Mesothelial cell of epicardium (in vitro differentiated cells): ENCODE data around the gene TMA7B. TPM values are rescaled to one million over a fixed set of nuclear protein-coding genes. Genes with fewer than 3 reads are reported as not detected.

Source experiments
- DNase-seq, 2 experiments: peaks; one replicate each; pipeline ENCODE4 v3.0.0; 2021; ENCODE audit warnings: low spot score in 2 of 2; ENCODE audit not compliant: unreplicated experiment in 2 of 2
- H3K27ac Mint-ChIP-seq: 2 replicates; pipeline ENCODE4 v1.8.0; 2021; ENCODE audit warnings: mixed read lengths
- H3K27me3 Mint-ChIP-seq: 2 replicates; pipeline ENCODE4 v1.8.0; 2021; ENCODE audit warnings: low read depth, mixed read lengths
- H3K36me3 Mint-ChIP-seq: 2 replicates; pipeline ENCODE4 v1.8.0; 2021; ENCODE audit warnings: mixed read lengths
- H3K4me1 Mint-ChIP-seq: 2 replicates; pipeline ENCODE4 v1.8.0; 2021; ENCODE audit warnings: mixed read lengths
- H3K4me3 Mint-ChIP-seq: 2 replicates; pipeline ENCODE4 v1.8.0; 2021; ENCODE audit warnings: mild to moderate bottlenecking, moderate library complexity, mixed read lengths
- H3K9me3 Mint-ChIP-seq: 2 replicates; pipeline ENCODE4 v1.8.0; 2021; ENCODE audit warnings: mixed read lengths
- total RNA-seq: library from RNA; stranded (reverse); gene quantifications from 3 replicates; pipeline ENCODE4 v1.2.1, GENCODE V29; 2021
- TF ChIP-seq, protein P1 (sequence below): fragments of 200-600 bp; sonication (generic); IDR thresholded peaks from one replicate; pipeline ENCODE4 v1.5.0; 2021; ENCODE audit warnings: antibody characterized with exemption; ENCODE audit not compliant: unreplicated experiment

The TMA7B gene
- total RNA-seq, 1 donor from 2014 or later, result not detected

GRCh38 chr22:39966470-39966869 lies 6.3 kb downstream of the TMA7B start:
- no peak overlapping the region for H3K27ac Mint-ChIP-seq
- peaks cover 22% of the 10 kb centered on the region for H3K27me3 Mint-ChIP-seq
- TF ChIP-seq, protein P1, sequence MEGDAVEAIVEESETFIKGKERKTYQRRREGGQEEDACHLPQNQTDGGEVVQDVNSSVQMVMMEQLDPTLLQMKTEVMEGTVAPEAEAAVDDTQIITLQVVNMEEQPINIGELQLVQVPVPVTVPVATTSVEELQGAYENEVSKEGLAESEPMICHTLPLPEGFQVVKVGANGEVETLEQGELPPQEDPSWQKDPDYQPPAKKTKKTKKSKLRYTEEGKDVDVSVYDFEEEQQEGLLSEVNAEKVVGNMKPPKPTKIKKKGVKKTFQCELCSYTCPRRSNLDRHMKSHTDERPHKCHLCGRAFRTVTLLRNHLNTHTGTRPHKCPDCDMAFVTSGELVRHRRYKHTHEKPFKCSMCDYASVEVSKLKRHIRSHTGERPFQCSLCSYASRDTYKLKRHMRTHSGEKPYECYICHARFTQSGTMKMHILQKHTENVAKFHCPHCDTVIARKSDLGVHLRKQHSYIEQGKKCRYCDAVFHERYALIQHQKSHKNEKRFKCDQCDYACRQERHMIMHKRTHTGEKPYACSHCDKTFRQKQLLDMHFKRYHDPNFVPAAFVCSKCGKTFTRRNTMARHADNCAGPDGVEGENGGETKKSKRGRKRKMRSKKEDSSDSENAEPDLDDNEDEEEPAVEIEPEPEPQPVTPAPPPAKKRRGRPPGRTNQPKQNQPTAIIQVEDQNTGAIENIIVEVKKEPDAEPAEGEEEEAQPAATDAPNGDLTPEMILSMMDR, result no peak
- DNase-seq, result no peak
- H3K36me3 Mint-ChIP-seq, result no peaks in the 10 kb centered on the region
- no peak overlapping the region for H3K4me3 Mint-ChIP-seq
- peaks cover 5% of the 10 kb centered on the region for H3K4me1 Mint-ChIP-seq
- H3K9me3 Mint-ChIP-seq, result no peaks in the 10 kb centered on the region

DNA sequence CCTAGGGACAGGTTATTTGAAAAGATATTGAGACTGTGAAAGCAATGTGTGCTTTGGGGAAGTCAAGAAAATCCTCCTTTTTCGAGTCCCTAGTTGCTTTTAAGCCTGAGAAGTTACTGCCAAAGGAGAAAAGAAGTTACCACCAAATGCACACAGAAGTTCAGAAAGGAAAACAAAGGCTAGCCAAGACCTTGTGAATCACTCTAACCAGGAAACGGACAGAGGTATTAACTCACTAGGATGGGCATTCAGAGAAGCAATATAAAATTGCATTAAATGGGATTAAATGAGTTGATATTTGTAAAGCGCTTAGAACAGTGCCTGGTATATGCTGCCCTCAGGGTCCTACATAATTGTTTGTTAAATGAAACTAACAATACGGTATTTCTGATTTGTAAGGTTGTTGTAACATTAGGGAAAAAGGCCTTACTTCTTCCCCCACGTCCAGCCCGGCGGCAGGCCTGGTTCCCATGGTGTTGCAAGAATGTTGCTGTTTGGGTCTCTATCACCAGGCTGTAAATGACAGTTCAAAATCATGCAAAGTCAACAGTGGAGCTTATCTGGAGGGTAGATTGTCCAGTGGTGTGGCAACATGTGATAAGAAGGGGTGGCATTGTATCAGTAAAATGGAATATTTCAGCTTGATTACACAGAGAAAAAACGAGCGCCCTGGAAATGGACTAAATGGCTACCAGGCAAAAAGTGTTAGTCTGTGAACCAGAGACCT lies 7.1 kb downstream of the TMA7B start:
- DNase-seq, result no peak

DNA sequence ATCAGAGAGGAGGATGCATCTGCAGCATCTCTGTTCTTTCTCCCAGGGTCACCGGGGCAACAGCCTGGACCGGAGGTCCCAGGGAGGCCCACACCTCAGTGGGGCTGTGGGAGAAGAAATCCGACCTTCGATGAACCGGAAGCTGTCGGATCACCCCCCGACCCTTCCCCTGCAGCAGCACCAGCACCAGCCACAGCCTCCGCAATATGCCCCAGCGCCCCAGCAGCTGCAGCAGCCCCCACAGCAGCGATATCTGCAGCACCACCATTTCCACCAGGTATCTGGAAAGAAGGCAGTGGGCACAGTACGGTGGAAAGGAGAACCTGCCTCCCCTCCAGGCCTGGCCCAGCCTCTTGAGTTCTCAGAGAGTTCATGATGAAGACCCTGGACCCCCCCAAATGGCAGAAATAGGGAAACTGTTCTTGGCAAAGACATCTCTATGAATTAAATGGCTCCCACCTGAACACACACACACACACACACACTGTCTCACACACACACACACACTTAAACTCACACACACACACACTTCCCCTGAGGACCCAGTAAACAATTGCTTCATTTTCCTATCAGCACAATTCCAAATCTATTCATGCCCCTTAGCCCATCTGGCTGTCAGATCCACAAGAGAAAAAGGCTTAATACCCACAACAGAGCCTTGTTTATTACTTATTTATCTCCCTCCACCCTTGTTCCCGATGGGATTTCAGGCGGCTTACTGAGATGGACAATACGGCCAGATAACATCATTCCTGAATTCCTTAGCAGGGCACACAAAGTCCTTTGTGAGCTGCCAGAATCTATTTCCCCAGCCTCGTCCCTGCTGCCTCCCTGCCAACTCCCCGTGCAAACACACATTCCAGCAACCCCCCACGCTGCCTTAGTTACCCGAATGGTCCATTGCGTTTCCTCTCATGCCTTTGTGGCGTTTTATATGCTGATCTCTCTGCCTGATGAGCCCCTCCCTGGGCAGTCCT lies 8.1 kb downstream of the TMA7B start:
- Mint-ChIP-seq H3K27ac (no peak overlapping the region), H3K9me3 (no peaks in the 10 kb centered on the region), H3K27me3 (peaks cover 39% of the 10 kb centered on the region), H3K36me3 (no peaks in the 10 kb centered on the region), H3K4me1 (peaks cover 5% of the 10 kb centered on the region), H3K4me3 (no peak overlapping the region)
- no peak for DNase-seq
- TF ChIP-seq, protein P1, result no peak

More for the DNA sequence above, 7.1 kb downstream of the TMA7B start:
- Mint-ChIP-seq H3K4me1 (peaks cover 5% of the 10 kb centered on the region), H3K36me3 (no peaks in the 10 kb centered on the region), H3K4me3 (no peak overlapping the region), H3K27ac (no peak overlapping the region), H3K27me3 (peaks cover 29% of the 10 kb centered on the region), H3K9me3 (no peaks in the 10 kb centered on the region)
- TF ChIP-seq, protein P1, result no peak

DNA sequence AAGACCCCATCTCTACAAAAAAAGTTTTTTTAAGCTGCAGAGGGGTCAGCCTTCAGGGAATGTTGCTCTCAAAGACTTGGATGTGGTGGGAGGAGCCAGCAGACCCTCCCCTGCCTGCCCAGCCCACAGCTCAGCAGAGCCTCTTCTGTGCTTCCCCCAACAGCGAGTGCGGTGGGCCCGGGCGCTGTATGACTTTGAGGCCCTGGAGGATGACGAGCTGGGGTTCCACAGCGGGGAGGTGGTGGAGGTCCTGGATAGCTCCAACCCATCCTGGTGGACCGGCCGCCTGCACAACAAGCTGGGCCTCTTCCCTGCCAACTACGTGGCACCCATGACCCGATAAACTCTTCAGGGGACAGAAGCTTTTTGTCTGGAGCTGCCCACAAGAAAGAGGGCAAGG lies 10.5 kb downstream of the TMA7B start:
- Mint-ChIP-seq H3K4me3 (no peak overlapping the region), H3K9me3 (no peaks in the 10 kb centered on the region), H3K27me3 (peaks cover 58% of the 10 kb centered on the region), H3K27ac (no peak overlapping the region), H3K36me3 (no peaks in the 10 kb centered on the region), H3K4me1 (peaks cover 5% of the 10 kb centered on the region)
- DNase-seq, result no peak
- TF ChIP-seq, protein P1, result no peak

GRCh38 chr22:39972641-39973040 lies 12.4 kb downstream of the TMA7B start:
- TF ChIP-seq, protein P1, result no peak
- H3K27me3 Mint-ChIP-seq, result peaks cover 72% of the 10 kb centered on the region
- H3K9me3 Mint-ChIP-seq, result no peaks in the 10 kb centered on the region
- no peaks in the 10 kb centered on the region for H3K36me3 Mint-ChIP-seq
- DNase-seq, result no peak
- no peak overlapping the region for H3K27ac Mint-ChIP-seq
- peaks cover 5% of the 10 kb centered on the region for H3K4me1 Mint-ChIP-seq
- no peak overlapping the region for H3K4me3 Mint-ChIP-seq
